Spinal cord (tissue), 10 donors: Measurements from ENCODE around the gene COA8. TPM values are rescaled to one million over a fixed set of nuclear protein-coding genes. Genes with fewer than 3 reads are reported as not detected.

Source experiments
- DNase-seq, 6 donors: peaks; one replicate each; pipeline versions ENCODE4 v3.0.0 to v3.0.0-alpha.2; 2013 to 2015; ENCODE audit warnings: low spot score in 6 of 6, low read depth in 4 of 6
- H3K27ac ChIP-seq: one replicate; pipeline ENCODE4 v1.5.1; 2013; ENCODE audit warnings: low read depth, low read length, control low read depth
- H3K27me3 ChIP-seq: one replicate; pipeline ENCODE4 v1.6.1; 2013; ENCODE audit warnings: low read length; ENCODE audit not compliant: control insufficient read depth, insufficient read depth
- H3K36me3 ChIP-seq: one replicate; pipeline ENCODE4 v1.6.1; 2013; ENCODE audit warnings: low read length; ENCODE audit not compliant: control insufficient read depth, insufficient read depth
- H3K4me1 ChIP-seq: one replicate; pipeline ENCODE4 v1.6.1; 2013; ENCODE audit warnings: low read length; ENCODE audit not compliant: control insufficient read depth, insufficient read depth
- H3K4me3 ChIP-seq: one replicate; pipeline ENCODE4 v1.5.1; 2013; ENCODE audit warnings: low read depth, low read length, control low read depth
- H3K9me3 ChIP-seq: one replicate; pipeline ENCODE4 v1.6.1; 2013; ENCODE audit warnings: low read length; ENCODE audit not compliant: control insufficient read depth, insufficient read depth
- WGBS: methylation state at CpG from one replicate; pipeline ENCODE4 v1.1.5; 2013; ENCODE audit warnings: missing lambda C conversion rate; ENCODE audit not compliant: insufficient coverage; 5-methylcytosine and 5-hydroxymethylcytosine counted together
- polyA plus RNA-seq, 2 donors: library from polyadenylated mRNA; unstranded; fragments of 120-200 nt; gene quantifications; one replicate each; pipeline ENCODE4 v1.2.1, GENCODE V29; 2013; ENCODE audit not compliant: insufficient read length in 2 of 2
- small RNA-seq: library from RNA; depleted of rRNA; stranded (forward); fragments of <200 nt; gene quantifications from one replicate; pipeline ENCODE3, GENCODE V24; 2014; ENCODE audit warnings: low replicate concordance
- total RNA-seq, 2 donors: library from RNA; depleted of rRNA in 1 of 2; stranded (reverse); fragments of 120-200 nt in 1 of 2; fragments of >200 nt in 1 of 2; gene quantifications; one replicate each; pipeline versions ENCODE4 v1.2.3 to v1.2.4, GENCODE V29; 2013 to 2014
- donor health status: healthy.

The COA8 gene
- total and polyA plus RNA-seq, 4 donors: 33.5 to 57.6 (median 46.3) TPM

GRCh38 chr14:103628684-103629502 lies 66.1 kb downstream of the COA8 start, which contains the start of gene KLC1:
TSS of gene KLC1 (plus strand) at chr14:103629211. CDS start at chr14:103654565, 25,354 bp downstream.
- H3K9me3 ChIP-seq: no peaks in the 10 kb centered on the region
- WGBS: 0% methylated on average over 97 of the region's 97 CpGs
- H3K27me3 ChIP-seq: no peaks in the 10 kb centered on the region
- H3K36me3 ChIP-seq: peaks cover 16% of the 10 kb centered on the region
- peak within 1 kb of the TSS; percentile 70 for H3K4me3 ChIP-seq
- H3K4me1 ChIP-seq: peaks cover 34% of the 10 kb centered on the region
- DNase-seq: peak; percentile 63 to 95 (median 78)
- peak within 1 kb of the TSS; percentile 92 for H3K27ac ChIP-seq

- Histone ChIP-seq H3K27ac (peak overlapping the region; percentile 92), H3K4me3 (peak overlapping the region; percentile 70), H3K9me3 (no peaks in the 10 kb centered on the region), H3K27me3 (no peaks in the 10 kb centered on the region), H3K4me1 (peaks cover 29% of the 10 kb centered on the region), H3K36me3 (peaks cover 18% of the 10 kb centered on the region)
- 0% methylated on average over 71 of the region's 71 CpGs for WGBS
- DNase-seq: peak in 3 of 6 donors; percentile 6 to 66 (median 57)
These were observed 66.9 kb downstream of the COA8 start for GRCh38 chr14:103629503-103630121.

GRCh38 chr14:103630364-103631108 lies 67.8 kb downstream of the COA8 start:
- no peak overlapping the region for H3K27ac ChIP-seq
- peaks cover 29% of the 10 kb centered on the region for H3K4me1 ChIP-seq
- no peaks in the 10 kb centered on the region for H3K27me3 ChIP-seq
- H3K36me3 ChIP-seq: peaks cover 22% of the 10 kb centered on the region
- H3K4me3 ChIP-seq: peak overlapping the region; percentile 70
- DNase-seq: peak in 1 of 6 donors; percentile 15
- no peaks in the 10 kb centered on the region for H3K9me3 ChIP-seq
- no CpG with 5 or more reads among the region's 5 CpGs for WGBS

- H3K4me3 ChIP-seq: no peak overlapping the region
- no peaks in the 10 kb centered on the region for H3K27me3 ChIP-seq
- no peak for DNase-seq
- 29% methylated on average over 1 of the region's 1 CpG for WGBS
- peaks cover 28% of the 10 kb centered on the region for H3K36me3 ChIP-seq
- no peaks in the 10 kb centered on the region for H3K9me3 ChIP-seq
- no peak overlapping the region for H3K27ac ChIP-seq
- H3K4me1 ChIP-seq: peaks cover 26% of the 10 kb centered on the region
These were observed 70.6 kb downstream of the COA8 start for GRCh38 chr14:103633391-103633790.

- no peaks in the 10 kb centered on the region for H3K27me3 ChIP-seq
- no peaks in the 10 kb centered on the region for H3K9me3 ChIP-seq
- peaks cover 28% of the 10 kb centered on the region for H3K36me3 ChIP-seq
- H3K4me1 ChIP-seq: peaks cover 23% of the 10 kb centered on the region
- 68% methylated on average over 2 of the region's 4 CpGs for WGBS
- no peak overlapping the region for H3K4me3 ChIP-seq
- no peak for DNase-seq
- no peak overlapping the region for H3K27ac ChIP-seq
These were observed 71.4 kb downstream of the COA8 start for GRCh38 chr14:103634156-103634555.

GRCh38 chr14:103638594-103638993 lies 75.8 kb downstream of the COA8 start:
- Histone ChIP-seq H3K36me3 (peaks cover 13% of the 10 kb centered on the region), H3K9me3 (no peaks in the 10 kb centered on the region), H3K27me3 (no peaks in the 10 kb centered on the region), H3K4me1 (peaks cover 6% of the 10 kb centered on the region), H3K27ac (no peak overlapping the region), H3K4me3 (no peak overlapping the region)
- 100% methylated on average over 2 of the region's 3 CpGs for WGBS
- DNase-seq: no peak

Small RNA genes within 50 kb of the gene (small RNA-seq; reads per million reads assigned to genes)
- gene RNU4-68P (0.14 reads per million), gene RNU7-160P (not detected)

Other genes with a start within 250 kb of the COA8 start
- 100 to 1,000 TPM; 120 to 150 TPM for gene EIF5, start 228.7 kb upstream of the COA8 start, total RNA-seq
- gene EIF5, start 228.7 kb upstream of the COA8 start, polyA plus RNA-seq: 100 to 1,000 TPM; 191 to 239 TPM
- gene MARK3, start 177.5 kb upstream of the COA8 start, total RNA-seq: 100 to 1,000 TPM; 102 to 112 TPM
- 100 to 1,000 TPM; 136 to 155 TPM for gene MARK3, start 177.5 kb upstream of the COA8 start, polyA plus RNA-seq
- gene CKB, start 40.1 kb upstream of the COA8 start, total RNA-seq: 100 to 1,000 TPM; 199 to 235 TPM
- gene CKB, start 40.1 kb upstream of the COA8 start, polyA plus RNA-seq: 1,000 to 10,000 TPM; 1,276 to 1,311 TPM
- 1 to 10 TPM; 5.3 to 7.9 TPM for gene TRMT61A, start 33.8 kb upstream of the COA8 start, total RNA-seq
- 10 to 100 TPM; 10.7 to 11.7 TPM for gene TRMT61A, start 33.8 kb upstream of the COA8 start, polyA plus RNA-seq
- gene BAG5, start 303 bp upstream of the COA8 start, total RNA-seq: 10 to 100 TPM; 22.6 to 32.4 TPM
- gene BAG5, start 303 bp upstream of the COA8 start, polyA plus RNA-seq: 10 to 100 TPM; 20.5 to 23.6 TPM
- gene KLC1, start 66.3 kb downstream of the COA8 start, total RNA-seq: 100 to 1,000 TPM; 207 to 300 TPM
- gene KLC1, start 66.3 kb downstream of the COA8 start, polyA plus RNA-seq: 100 to 1,000 TPM; 503 to 505 TPM
- 10 to 100 TPM; 10.9 to 14.2 TPM for gene XRCC3, start 152.5 kb downstream of the COA8 start, total RNA-seq
- 10 to 100 TPM; 13.1 to 20.6 TPM for gene XRCC3, start 152.5 kb downstream of the COA8 start, polyA plus RNA-seq
- 10 to 100 TPM; 52.2 to 58.8 TPM for gene ZFYVE21, start 152.8 kb downstream of the COA8 start, total RNA-seq
- 10 to 100 TPM; 71.6 to 86.2 TPM for gene ZFYVE21, start 152.8 kb downstream of the COA8 start, polyA plus RNA-seq